Endothelial cell of umbilical vein (primary cell): ENCODE measurements around the gene MCM7. TPM values are rescaled to one million over a fixed set of nuclear protein-coding genes. Genes with fewer than 3 reads are reported as not detected.
A peak's percentile ranks its signal among the peaks of the same experiment; 100 is the strongest.

Source experiments
- BruUV-seq: library from RNA; stranded (reverse); fragments of 400-500 nt; replicated peaks from 2 replicates; lab custom pipeline; 2021; lab: Mats Ljungman, UMichigan
- CTCF ChIA-PET: fragments of 300-600, 350-600 bp; sonication (Branson Sonifier 250); formaldehyde crosslinking; loops from one replicate; lab custom pipeline; 2021; ENCODE audit warnings: antibody characterized with exemption, inconsistent platforms; lab: Charles Lee
- POLR2A ChIA-PET: fragments of 300-600, 350-600 bp; sonication (Branson Sonifier 250); formaldehyde crosslinking; loops from one replicate; lab custom pipeline; 2021; ENCODE audit warnings: antibody characterized with exemption, inconsistent platforms; lab: Charles Lee
- DNase-seq: peaks from one replicate; pipeline ENCODE4 v3.0.0-alpha.2; 2011; ENCODE audit warnings: low read depth, low spot score
- FAIRE-seq: peaks from 2 replicates; lab custom pipeline; 2011; peaks lifted over from hg19 to GRCh38; lab: Jason Lieb, UNC
- H2AFZ ChIP-seq: 2 replicates; pipeline ENCODE4 v1.6.0; 2012; ENCODE audit warnings: low read depth, low read length, control low read depth, inconsistent platforms
- H3K27ac ChIP-seq: 2 replicates; pipeline ENCODE4 v1.5.1; 2011; ENCODE audit warnings: low read depth, mild to moderate bottlenecking, control low read depth, low read length, moderate library complexity; ENCODE audit not compliant: insufficient read depth
- H3K27me3 ChIP-seq, 2 experiments: 2 replicates each; pipeline versions ENCODE4 v1.6.0 to v1.6.1; 2011; ENCODE audit warnings: low read length in 2 of 2, mixed read lengths in 1 of 2; ENCODE audit not compliant: control insufficient read depth in 2 of 2, insufficient read depth in 2 of 2
- H3K36me3 ChIP-seq, 2 experiments: 2 replicates in 1 of 2; 3 replicates in 1 of 2; pipeline ENCODE4 v1.5.1; 2011; ENCODE audit warnings: low read length in 2 of 2, mild to moderate bottlenecking in 1 of 2, moderate library complexity in 1 of 2; ENCODE audit not compliant: control insufficient read depth in 2 of 2, insufficient read depth in 2 of 2; ENCODE audit errors: extremely low read depth in 1 of 2
- H3K4me1 ChIP-seq: 3 replicates; pipeline ENCODE4 v1.5.1; 2011; ENCODE audit warnings: mild to moderate bottlenecking, low read length; ENCODE audit not compliant: control insufficient read depth, insufficient read depth; ENCODE audit errors: extremely low read depth
- H3K4me2 ChIP-seq: 2 replicates; pipeline ENCODE4 v1.6.1; 2011; ENCODE audit warnings: low read length, control low read depth, mixed read lengths; ENCODE audit not compliant: insufficient read depth
- H3K4me3 ChIP-seq, 3 experiments: fragments of 200-600 bp in 1 of 3; sonication (generic), shearing (Covaris generic) in 1 of 3; replicated peaks in 1 of 3; 2 replicates each; pipeline ENCODE4 v1.5.1; 2011 to 2016; ENCODE audit warnings: control low read depth in 3 of 3, low read length in 3 of 3, mild to moderate bottlenecking in 2 of 3, inconsistent platforms in 1 of 3, low read depth in 1 of 3, moderate library complexity in 1 of 3; ENCODE audit not compliant: insufficient read depth in 1 of 3
- H3K79me2 ChIP-seq: 2 replicates; pipeline ENCODE4 v1.6.0; 2012; ENCODE audit warnings: low read length, inconsistent platforms; ENCODE audit not compliant: control insufficient read depth, insufficient read depth
- H3K9ac ChIP-seq: replicated peaks from 2 replicates; pipeline ENCODE3; 2011; ENCODE audit warnings: low read length, control low read depth; ENCODE audit not compliant: insufficient read depth; ENCODE audit errors: extremely low read depth
- H3K9me1 ChIP-seq: replicated peaks from 3 replicates; pipeline ENCODE4 v1.6.0; 2011; ENCODE audit warnings: mild to moderate bottlenecking, low read length; ENCODE audit not compliant: control insufficient read depth, insufficient read depth; ENCODE audit errors: extremely low read depth
- H3K9me3 ChIP-seq: replicated peaks from 2 replicates; pipeline ENCODE4 v1.5.1; 2012; ENCODE audit warnings: low read length, inconsistent platforms; ENCODE audit not compliant: control insufficient read depth, insufficient read depth
- H4K20me1 ChIP-seq: replicated peaks from 2 replicates; pipeline ENCODE3; 2011; ENCODE audit warnings: mild to moderate bottlenecking, low read length; ENCODE audit not compliant: control insufficient read depth, insufficient read depth; ENCODE audit errors: extremely low read depth
- CTCF ChIP-seq, 2 donors: IDR thresholded peaks; 1 replicate in 1 of 2; 2 replicates in 1 of 2; pipeline ENCODE4 v1.5.1; 2011; ENCODE audit warnings: low read length in 2 of 2, mild to moderate bottlenecking in 2 of 2, moderate library complexity in 2 of 2, control low read depth in 1 of 2, inconsistent platforms in 1 of 2, low read depth in 1 of 2; ENCODE audit not compliant: insufficient read depth in 1 of 2; ENCODE audit errors: extremely low read depth in 1 of 2
- EZH2 ChIP-seq: IDR thresholded peaks from 2 replicates; pipeline ENCODE4 v1.6.1; 2012; ENCODE audit warnings: borderline replicate concordance, low read depth, mild to moderate bottlenecking, moderate library complexity, low read length, inconsistent platforms; ENCODE audit not compliant: severe bottlenecking
- FOS ChIP-seq: IDR thresholded peaks from 2 replicates; pipeline ENCODE4 v1.6.1; 2011; ENCODE audit warnings: mild to moderate bottlenecking, low read length, moderate library complexity, borderline replicate concordance; ENCODE audit not compliant: insufficient read depth
- GATA2 ChIP-seq: IDR thresholded peaks from 2 replicates; pipeline ENCODE4 v1.7.0; 2011; ENCODE audit warnings: low read depth, mild to moderate bottlenecking, moderate library complexity, mixed read lengths, low read length; ENCODE audit not compliant: insufficient read length, insufficient read depth
- JUN ChIP-seq: IDR thresholded peaks from 2 replicates; pipeline ENCODE4 v1.6.1; 2011; ENCODE audit warnings: borderline replicate concordance, low read depth; ENCODE audit not compliant: insufficient read length, insufficient read depth
- MAX ChIP-seq: IDR thresholded peaks from 2 replicates; pipeline ENCODE4 v1.6.1; 2011; ENCODE audit not compliant: insufficient read depth, insufficient read length
- MYC ChIP-seq: IDR thresholded peaks from one replicate; pipeline ENCODE4 v1.6.1; 2011; ENCODE audit warnings: mild to moderate bottlenecking, low read depth, low read length
- POLR2A ChIP-seq: IDR thresholded peaks from 2 replicates; pipeline ENCODE4 v1.6.1; 2012; ENCODE audit warnings: low read depth, mild to moderate bottlenecking, control low read depth, low read length
- POLR2AphosphoS5 ChIP-seq: IDR thresholded peaks from 2 replicates; pipeline ENCODE4 v1.6.1; 2012; ENCODE audit warnings: low read depth, mild to moderate bottlenecking, control low read depth, low read length, moderate library complexity; ENCODE audit not compliant: insufficient read depth
- dilution Hi-C: fragments of 300-500 bp; cut with MboI; formaldehyde crosslinking; loops from one replicate; pipeline ENCODE4 v1.15.0; 2019; ENCODE audit warnings: low sequenced_read_pairs; ENCODE audit not compliant: extremely low pct_ligation_motif_present
- intact Hi-C: fragments of 100-400 bp; cut with micrococcal nuclease; formaldehyde crosslinking; loops from one replicate; pipeline ENCODE4 v1.10.0; 2022
- polyA plus RNA-seq, 4 experiments: library from polyadenylated mRNA; depleted of rRNA in 3 of 4; stranded (reverse) in 3 of 4; unstranded in 1 of 4; fragments of >200 nt; gene quantifications; 2 replicates each; pipeline versions ENCODE4 v1.2.1 to v1.2.3, GENCODE V29; 2011 to 2012; ENCODE audit warnings: missing spikeins in 1 of 4
- total RNA-seq: library from RNA; stranded (reverse); gene quantifications from 2 replicates; pipeline ENCODE4 v1.2.3, GENCODE V29; 2021

The MCM7 gene
- total and polyA plus RNA-seq, 2 donors (not counting 3 experiments of a cell fraction or from before 2014, with no cell fraction given): 156 to 187 TPM

GRCh38 chr7:100080907-100081534, 20.2 kb downstream of the MCM7 start:
- POLR2A ChIA-PET: interaction anchor here (0.7 to 1.5 kb wide), 2 partner anchors 11 to 21 kb away, joined by 3 to 8 read pairs; partner anchors contain the start of gene AP4M1
- H3K79me2 ChIP-seq: peaks cover 42% of the 10 kb centered on the region
- H4K20me1 ChIP-seq: no peaks in the 10 kb centered on the region
- H3K9me1 ChIP-seq: no peaks in the 10 kb centered on the region
- peak overlapping the region; percentile 70 for H3K4me2 ChIP-seq
- no peak overlapping the region for H2AFZ ChIP-seq
- H3K27ac ChIP-seq: peak overlapping the region; percentile 78
- intact Hi-C loops (loop anchor here (1.0 to 10.0 kb wide), 5 partner anchors 20 to 166 kb away; partner anchors contain the start of genes AP4M1, MCM7, TRIM4 and ZKSCAN1), dilution Hi-C loops (no loop called here)
- no peaks in the 10 kb centered on the region for H3K27me3 ChIP-seq
- H3K9ac ChIP-seq: peak overlapping the region; percentile 92
- H3K4me3 ChIP-seq: peak overlapping the region; percentile 85 to 92 (median 89)
- CTCF ChIA-PET: interaction anchor here (0.6 kb wide), 1 partner anchor 9 kb away, joined by 3 read pairs; no protein-coding TSS in a partner anchor
- TSS peak; percentile 40 for BruUV-seq
- peaks cover 13% of the 10 kb centered on the region for H3K4me1 ChIP-seq
- TF ChIP-seq CTCF (IDR thresholded peaks at IDR 0.05; ENCODE audit: extremely low read depth in 1 of 2, insufficient read depth in 1 of 2, low read depth in 1 of 2, low read length in 2 of 2) (no peak), GATA2 (no peak), MAX (no peak), EZH2 (no peak), POLR2A (no peak), JUN (no peak), FOS (no peak), POLR2AphosphoS5 (no peak), MYC (no peak)
- DNase-seq: peak; percentile 31
- peak; percentile 26 for FAIRE-seq
- H3K9me3 ChIP-seq: no peaks in the 10 kb centered on the region
- peaks cover 3 to 15% of the 10 kb centered on the region in 2 experiments for H3K36me3 ChIP-seq
